ENCODE results near the gene SNRPB.

SNRPB gene

GRCh38 chr20:2416541-2417212, 53.9 kb downstream of the SNRPB start:
- H3K27ac ChIP-seq (ENCODE audit: low read length): no peak overlapping the region
- no peaks in the 10 kb centered on the region for H3K36me3 ChIP-seq (ENCODE audit: control insufficient read depth in 1 of 2, insufficient read depth in 2 of 2, low read length in 2 of 2)
- no peaks in the 10 kb centered on the region for H3K27me3 ChIP-seq (ENCODE audit: low read depth, low read length)
- H3K9me3 ChIP-seq (ENCODE audit: control insufficient read depth in 1 of 2, low read length in 2 of 2): no peaks in the 10 kb centered on the region
- no peaks in the 10 kb centered on the region for H3K4me1 ChIP-seq (ENCODE audit: control insufficient read depth in 1 of 2, insufficient read depth in 2 of 2, low read length in 2 of 2)
- no peak overlapping the region for H3K4me3 ChIP-seq (ENCODE audit: low read depth in 1 of 2, low read length in 2 of 2)

All from muscle layer of duodenum (tissue), 2 donors.